HEK293 (cell line): ENCODE results near the gene GDPD5.

Source experiments
- CTCF ChIA-PET: fragments of 350-600 bp; formaldehyde crosslinking; extraction: SDS; loops from one replicate; lab custom pipeline; 2021; ENCODE audit warnings: antibody characterized with exemption; lab: Yijun Ruan, JAX
- POLR2A ChIA-PET: fragments of 300-600 bp; formaldehyde crosslinking; extraction: SDS; loops from one replicate; lab custom pipeline; 2020; ENCODE audit warnings: antibody characterized with exemption, inconsistent platforms; lab: Yijun Ruan, JAX
- H3K27ac ChIP-seq: fragments of 200-500 bp; sonication (Bioruptor generic); 2 replicates; pipeline ENCODE4 v1.5.1; 2014; ENCODE audit warnings: low read depth, low read length, control low read depth, inconsistent platforms; ENCODE audit errors: extremely low read depth
- H3K36me3 ChIP-seq, 2 experiments: fragments of 200-500 bp in 1 of 2; sonication (Bioruptor generic) in 1 of 2; 1 replicate in 1 of 2; 2 replicates in 1 of 2; pipeline ENCODE4 v1.5.1; 2014 to 2017; ENCODE audit warnings: inconsistent platforms in 2 of 2, low read length in 2 of 2; ENCODE audit not compliant: control insufficient read depth in 2 of 2, insufficient read depth in 1 of 2
- H3K4me1 ChIP-seq: fragments of 200-500 bp; sonication (Bioruptor generic); 2 replicates; pipeline ENCODE4 v1.5.1; 2014; ENCODE audit warnings: mild to moderate bottlenecking, low read length, inconsistent platforms; ENCODE audit not compliant: control insufficient read depth, insufficient read depth
- H3K4me3 ChIP-seq: 2 replicates; pipeline ENCODE4 v1.5.1; 2011; ENCODE audit warnings: low read depth, mild to moderate bottlenecking, control low read depth, low read length, moderate library complexity
- H3K9me3 ChIP-seq: fragments of 200-500 bp; sonication (Bioruptor generic); 2 replicates; pipeline ENCODE4 v1.5.1; 2014; ENCODE audit warnings: low read depth, low read length, inconsistent platforms; ENCODE audit not compliant: control insufficient read depth, insufficient read depth
- BCL11A ChIP-seq: fragments of 450-650 bp; formaldehyde crosslinking; IDR thresholded peaks from 2 replicates; pipeline ENCODE4 v1.5.1; 2016; ENCODE audit warnings: low read depth, missing biosample characterization, missing genetic modification characterization
- FEZF1 ChIP-seq: fragments of 450-650 bp; formaldehyde crosslinking; IDR thresholded peaks from 2 replicates; pipeline ENCODE4 v1.5.1; 2016; ENCODE audit warnings: missing biosample characterization, missing genetic modification characterization
- GFI1B ChIP-seq: fragments of 450-650 bp; formaldehyde crosslinking; IDR thresholded peaks from 2 replicates; pipeline ENCODE4 v1.5.1; 2016; ENCODE audit warnings: missing biosample characterization, missing genetic modification characterization
- IKZF3 ChIP-seq: fragments of 450-650 bp; IDR thresholded peaks from 2 replicates; pipeline ENCODE4 v1.5.0; 2018; ENCODE audit warnings: missing biosample characterization, mild to moderate bottlenecking, missing genetic modification characterization, moderate library complexity
- MZF1 ChIP-seq: fragments of 450-650 bp; formaldehyde crosslinking; IDR thresholded peaks from 2 replicates; pipeline ENCODE4 v1.5.1; 2017; ENCODE audit warnings: missing biosample characterization, missing genetic modification characterization, borderline replicate concordance
- ZBTB17 ChIP-seq: fragments of 450-650 bp; formaldehyde crosslinking; IDR thresholded peaks from 2 replicates; pipeline ENCODE4 v1.5.1; 2016; ENCODE audit warnings: missing biosample characterization, missing genetic modification characterization
- ZBTB26 ChIP-seq: fragments of 450-650 bp; formaldehyde crosslinking; optimal IDR thresholded peaks from 2 replicates; pipeline ENCODE3; 2016; ENCODE audit warnings: missing biosample characterization, mild to moderate bottlenecking, missing genetic modification characterization
- ZBTB49 ChIP-seq: fragments of 450-650 bp; formaldehyde crosslinking; IDR thresholded peaks from 2 replicates; pipeline ENCODE4 v1.5.1; 2016; ENCODE audit warnings: missing biosample characterization, missing genetic modification characterization, low read depth
- ZFP3 ChIP-seq: fragments of 450-650 bp; formaldehyde crosslinking; IDR thresholded peaks from 2 replicates; pipeline ENCODE4 v1.5.1; 2016; ENCODE audit warnings: low read depth, missing biosample characterization, missing genetic modification characterization
- ZNF114 ChIP-seq: fragments of 450-650 bp; formaldehyde crosslinking; IDR thresholded peaks from 2 replicates; pipeline ENCODE4 v1.5.0; 2017; ENCODE audit warnings: missing biosample characterization, missing genetic modification characterization
- ZNF121 ChIP-seq: fragments of 450-650 bp; formaldehyde crosslinking; IDR thresholded peaks from 2 replicates; pipeline ENCODE4 v1.5.1; 2016; ENCODE audit warnings: missing biosample characterization, missing genetic modification characterization
- ZNF157 ChIP-seq: fragments of 450-650 bp; formaldehyde crosslinking; IDR thresholded peaks from 2 replicates; pipeline ENCODE4 v1.5.1; 2016; ENCODE audit warnings: missing biosample characterization, missing genetic modification characterization
- ZNF175 ChIP-seq: fragments of 450-650 bp; formaldehyde crosslinking; IDR thresholded peaks from 2 replicates; pipeline ENCODE4 v1.5.1; 2016; ENCODE audit warnings: missing biosample characterization, missing genetic modification characterization
- ZNF223 ChIP-seq: fragments of 450-650 bp; formaldehyde crosslinking; IDR thresholded peaks from 2 replicates; pipeline ENCODE4 v1.5.1; 2016; ENCODE audit warnings: missing biosample characterization, missing genetic modification characterization
- ZNF266 ChIP-seq: fragments of 450-650 bp; formaldehyde crosslinking; IDR thresholded peaks from 2 replicates; pipeline ENCODE4 v1.5.1; 2016; ENCODE audit warnings: missing biosample characterization, missing genetic modification characterization, low read depth
- ZNF311 ChIP-seq: fragments of 450-650 bp; formaldehyde crosslinking; IDR thresholded peaks from 2 replicates; pipeline ENCODE4 v1.5.1; 2017; ENCODE audit warnings: missing biosample characterization, missing genetic modification characterization, borderline replicate concordance
- ZNF473 ChIP-seq: fragments of 450-650 bp; formaldehyde crosslinking; IDR thresholded peaks from 2 replicates; pipeline ENCODE4 v1.5.1; 2017; ENCODE audit warnings: missing biosample characterization, missing genetic modification characterization
- ZNF548 ChIP-seq: fragments of 450-650 bp; formaldehyde crosslinking; IDR thresholded peaks from 2 replicates; pipeline ENCODE4 v1.5.1; 2016; ENCODE audit warnings: missing biosample characterization, missing genetic modification characterization
- ZNF561 ChIP-seq: fragments of 450-650 bp; IDR thresholded peaks from 2 replicates; pipeline ENCODE4 v1.5.1; 2018; ENCODE audit warnings: missing biosample characterization, missing genetic modification characterization, borderline replicate concordance
- ZNF629 ChIP-seq: fragments of 450-650 bp; formaldehyde crosslinking; IDR thresholded peaks from 2 replicates; pipeline ENCODE4 v1.5.1; 2017; ENCODE audit warnings: missing biosample characterization, missing genetic modification characterization
- ZNF677 ChIP-seq: fragments of 450-650 bp; IDR thresholded peaks from 2 replicates; pipeline ENCODE4 v1.5.0; 2018; ENCODE audit warnings: missing biosample characterization, mild to moderate bottlenecking, missing genetic modification characterization, moderate library complexity
- ZNF776 ChIP-seq: fragments of 450-650 bp; formaldehyde crosslinking; IDR thresholded peaks from 2 replicates; pipeline ENCODE4 v1.5.0; 2017; ENCODE audit warnings: missing biosample characterization, missing genetic modification characterization, borderline replicate concordance
- ZNF777 ChIP-seq: fragments of 450-650 bp; formaldehyde crosslinking; IDR thresholded peaks from 2 replicates; pipeline ENCODE4 v1.5.1; 2017; ENCODE audit warnings: missing biosample characterization, missing genetic modification characterization, borderline replicate concordance
- ZNF791 ChIP-seq: fragments of 450-650 bp; formaldehyde crosslinking; IDR thresholded peaks from 2 replicates; pipeline ENCODE4 v1.5.1; 2016; ENCODE audit warnings: missing biosample characterization, missing genetic modification characterization
- ZNF837 ChIP-seq: fragments of 450-650 bp; formaldehyde crosslinking; IDR thresholded peaks from 2 replicates; pipeline ENCODE4 v1.5.1; 2016; ENCODE audit warnings: missing biosample characterization, missing genetic modification characterization
- ZXDB ChIP-seq: fragments of 450-650 bp; formaldehyde crosslinking; IDR thresholded peaks from 2 replicates; pipeline ENCODE4 v1.5.1; 2016; ENCODE audit warnings: missing biosample characterization, missing genetic modification characterization

GDPD5 gene

GRCh38 chr11:75427181-75427580 is 98.6 kb downstream of the GDPD5 start:
- no peak overlapping the region for H3K4me3 ChIP-seq
- H3K36me3 ChIP-seq, result peaks cover 0 to 14% of the 10 kb centered on the region in 2 experiments; a peak in 1 of 3 replicates
- CTCF ChIA-PET, result interaction anchor here (0.7 to 2.0 kb wide), 3 partner anchors 14 to 39 kb away, joined by 3 to 8 read pairs (median 3); no protein-coding TSS in a partner anchor
- H3K27ac ChIP-seq, result no peak overlapping the region
- H3K4me1 ChIP-seq, result no peaks in the 10 kb centered on the region
- H3K9me3 ChIP-seq, result no peaks in the 10 kb centered on the region
- TF ChIP-seq ZNF121, result no peak
- no peak for TF ChIP-seq MZF1 (tag by site-specific recombination)
- no peak for TF ChIP-seq ZNF157 (tag by site-specific recombination)
- TF ChIP-seq ZNF548 (tag by site-specific recombination), result no peak
- no peak for TF ChIP-seq ZNF311 (tag by site-specific recombination)
- no peak for TF ChIP-seq ZNF473 (tag by site-specific recombination)
- no peak for TF ChIP-seq ZBTB26 (tag by site-specific recombination)
- TF ChIP-seq ZXDB (tag by site-specific recombination), result no peak
- no peak for TF ChIP-seq ZNF114 (tag by site-specific recombination)
- TF ChIP-seq ZNF223, result no peak
- TF ChIP-seq ZNF837 (tag by site-specific recombination), result no peak
- POLR2A ChIA-PET, result no interaction called here

GRCh38 chr11:75426720-75427086 is 99.0 kb downstream of the GDPD5 start:
- no peak overlapping the region for H3K27ac ChIP-seq
- H3K36me3 ChIP-seq, result peaks cover 0 to 17% of the 10 kb centered on the region in 2 experiments; a peak in 1 of 3 replicates
- no peak overlapping the region for H3K4me3 ChIP-seq
- ChIA-PET CTCF (interaction anchor here (0.7 to 2.0 kb wide), 3 partner anchors 19 to 39 kb away, joined by 3 to 8 read pairs (median 3); no protein-coding TSS in a partner anchor), POLR2A (no interaction called here)
- no peaks in the 10 kb centered on the region for H3K4me1 ChIP-seq
- no peak for TF ChIP-seq ZNF121
- no peak for TF ChIP-seq ZNF777 (tag by site-specific recombination)
- TF ChIP-seq MZF1 (tag by site-specific recombination), result no peak
- TF ChIP-seq ZNF776 (tag by site-specific recombination), result no peak
- TF ChIP-seq FEZF1 (tag by site-specific recombination), result no peak
- no peak for TF ChIP-seq ZNF266 (tag by site-specific recombination)
- TF ChIP-seq ZFP3 (tag by site-specific recombination), result no peak
- no peak for TF ChIP-seq ZNF175
- TF ChIP-seq IKZF3 (tag by site-specific recombination), result no peak
- TF ChIP-seq GFI1B, result no peak
- TF ChIP-seq ZBTB49 (tag by site-specific recombination), result no peak
- no peak for TF ChIP-seq ZNF677
- TF ChIP-seq ZNF561, result no peak
- no peak for TF ChIP-seq ZBTB17
- TF ChIP-seq ZNF629 (tag by site-specific recombination), result no peak
- no peak for TF ChIP-seq ZNF791
- no peak for TF ChIP-seq BCL11A (tag by site-specific recombination)
- H3K9me3 ChIP-seq, result no peaks in the 10 kb centered on the region
